Measurements from ENCODE around the gene NFIA.

The NFIA gene

GRCh38 chr1:61208831-61209230 lies 126.5 kb downstream of the NFIA start:
- no peak for DNase-seq (ENCODE audit: low read depth in 2 of 2, low spot score in 1 of 2)

GRCh38 chr1:61210435-61211154 lies 128.2 kb downstream of the NFIA start:
- no peak for DNase-seq (ENCODE audit: low read depth in 2 of 2, low spot score in 1 of 2)

DNA sequence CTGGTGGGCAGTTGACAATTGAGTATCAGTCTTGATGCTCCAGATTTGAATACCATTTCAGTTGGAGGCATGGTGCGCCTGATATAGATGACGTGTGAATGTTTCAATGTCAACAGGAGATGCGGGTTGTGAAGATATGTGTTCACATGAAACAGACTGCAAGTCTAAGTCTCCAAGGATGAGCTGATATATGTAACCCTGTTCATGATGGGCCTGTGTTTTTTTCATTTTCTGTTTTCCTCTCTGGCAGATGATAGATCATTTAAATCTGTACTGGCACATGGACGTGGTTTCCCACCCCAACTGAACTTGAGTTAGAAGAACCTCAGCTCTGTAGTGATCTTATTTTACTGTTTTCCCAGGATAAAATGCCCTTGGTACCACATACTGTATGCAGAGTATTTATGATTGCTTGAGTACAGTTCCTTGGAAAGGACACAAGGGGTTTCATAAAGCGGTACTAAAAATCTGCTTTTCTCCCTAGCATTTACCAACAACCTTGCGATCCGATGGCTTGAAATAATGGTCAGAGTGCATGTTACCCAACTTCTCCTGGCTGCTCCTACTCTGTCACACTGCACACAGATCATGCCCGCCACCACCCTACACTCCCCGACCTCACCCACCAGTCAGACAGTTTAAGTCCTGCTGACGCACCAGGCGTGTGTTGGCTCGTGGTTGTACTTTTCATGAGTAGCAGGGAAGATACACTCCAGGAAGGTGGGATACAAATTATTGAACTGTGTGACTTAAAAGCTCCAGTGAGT lies 131.1 kb downstream of the NFIA start:
- DNase-seq (ENCODE audit: low read depth in 2 of 2, low spot score in 1 of 2): no peak

- DNase-seq (ENCODE audit: low read depth in 2 of 2, low spot score in 1 of 2): no peak
Measured at GRCh38 chr1:61215119-61215518, 132.8 kb downstream of the NFIA start.

DNA sequence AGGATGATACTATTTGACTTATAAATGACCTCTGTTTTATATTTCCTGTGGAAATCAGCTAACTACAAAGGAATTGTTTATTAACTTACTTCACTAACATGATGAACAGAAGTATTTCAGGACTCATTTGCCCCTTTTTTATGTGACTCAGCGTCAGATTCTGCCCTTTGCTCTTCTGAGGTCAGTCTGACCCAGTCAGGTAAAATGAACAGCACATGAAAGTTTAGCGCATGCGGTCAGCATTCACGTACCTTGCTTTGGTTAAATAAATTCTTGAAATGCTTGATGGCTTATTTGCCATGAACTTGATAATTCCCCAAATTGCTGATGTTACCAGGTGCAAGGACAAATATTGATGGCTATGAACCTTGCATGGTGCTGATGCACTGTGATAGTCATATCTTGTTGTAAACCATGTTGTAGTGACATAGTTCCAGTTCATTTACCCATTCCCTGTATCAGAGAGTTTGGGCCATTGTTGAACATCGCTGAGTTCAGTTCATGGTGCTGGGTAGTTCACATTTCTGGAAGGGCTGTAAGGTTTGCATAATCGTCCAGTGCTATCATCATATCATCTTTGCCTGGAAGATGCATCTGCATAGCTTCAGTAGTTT lies 133.4 kb downstream of the NFIA start:
- DNase-seq (ENCODE audit: low read depth in 2 of 2, low spot score in 1 of 2): no peak

- DNase-seq (ENCODE audit: low read depth in 2 of 2, low spot score in 1 of 2): no peak
Measured at GRCh38 chr1:61220536-61220935, 138.2 kb downstream of the NFIA start.

DNA sequence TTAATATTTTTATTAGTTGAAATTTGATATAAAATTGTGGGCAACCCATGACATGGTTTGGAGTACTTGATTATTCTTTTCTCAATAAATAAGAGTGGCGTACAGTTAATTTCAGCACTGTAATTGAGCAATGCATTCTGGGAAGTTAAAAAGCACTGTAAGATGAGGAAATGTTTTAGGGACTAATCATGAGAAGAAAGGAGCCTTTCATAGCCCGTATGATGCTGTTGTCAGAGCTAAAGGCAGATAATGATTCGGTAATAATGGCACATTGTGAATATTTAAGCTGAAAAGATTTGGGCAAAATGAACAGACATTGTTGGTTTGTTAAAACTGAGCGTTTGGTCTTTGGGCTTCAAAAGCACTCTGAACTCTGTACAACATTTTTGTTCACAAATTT lies 139.3 kb downstream of the NFIA start:
- DNase-seq (ENCODE audit: low read depth in 2 of 2, low spot score in 1 of 2): no peak

DNA sequence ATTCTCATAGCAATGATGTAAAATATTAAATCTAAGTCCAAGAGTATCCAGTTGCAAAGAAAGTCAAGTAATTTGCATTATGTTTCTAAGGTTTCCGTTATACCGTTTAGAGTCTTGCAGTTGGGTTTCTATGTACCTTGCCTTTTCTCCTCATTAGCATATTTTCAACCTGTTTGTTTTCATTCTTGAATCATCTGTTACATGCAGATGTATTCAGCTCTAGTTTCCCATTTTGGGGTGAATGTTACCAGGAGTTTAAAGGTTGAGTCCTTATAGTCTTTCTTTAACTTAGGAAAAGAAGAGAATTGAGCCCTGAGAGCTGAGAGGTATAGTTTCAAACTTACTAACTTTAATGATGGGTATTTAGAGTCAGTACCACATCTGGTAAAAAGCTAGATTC lies 139.9 kb downstream of the NFIA start:
- DNase-seq (ENCODE audit: low read depth in 2 of 2, low spot score in 1 of 2): no peak

DNA sequence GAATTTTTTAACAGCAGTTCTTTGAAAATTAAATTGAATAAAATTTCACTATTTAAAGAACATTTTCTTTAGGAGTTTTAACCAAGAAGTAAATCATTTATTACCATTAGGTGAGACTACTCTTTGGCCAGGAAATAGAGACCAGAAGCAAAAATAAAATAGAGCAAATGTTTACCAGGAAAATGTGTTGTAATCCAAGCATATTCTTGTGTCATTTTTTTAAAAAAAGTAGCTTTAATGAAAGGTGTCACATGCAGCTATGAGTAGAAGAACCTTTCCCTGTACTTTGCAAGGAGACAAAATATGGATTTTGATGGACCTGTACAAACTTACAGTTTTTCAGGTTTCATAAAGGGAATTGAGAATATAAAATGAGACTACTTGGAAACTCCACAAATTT lies 140.8 kb downstream of the NFIA start:
- DNase-seq (ENCODE audit: low read depth in 2 of 2, low spot score in 1 of 2): no peak

GRCh38 chr1:61224609-61225008 lies 142.2 kb downstream of the NFIA start:
- DNase-seq (ENCODE audit: low read depth in 2 of 2, low spot score in 1 of 2): no peak

GRCh38 chr1:61225478-61225877 lies 143.1 kb downstream of the NFIA start:
- DNase-seq (ENCODE audit: low read depth in 2 of 2, low spot score in 1 of 2): no peak

- DNase-seq (ENCODE audit: low read depth in 2 of 2, low spot score in 1 of 2): no peak
Measured at GRCh38 chr1:61226791-61227567, 144.6 kb downstream of the NFIA start.

- no peak for DNase-seq (ENCODE audit: low read depth in 2 of 2, low spot score in 1 of 2)
Measured at GRCh38 chr1:61227857-61228550, 145.6 kb downstream of the NFIA start.

- DNase-seq (ENCODE audit: low read depth in 2 of 2, low spot score in 1 of 2): no peak
Measured at GRCh38 chr1:61230523-61230922, 148.2 kb downstream of the NFIA start.

- DNase-seq (ENCODE audit: low read depth in 2 of 2, low spot score in 1 of 2): no peak
Measured at GRCh38 chr1:61231795-61232194, 149.4 kb downstream of the NFIA start.

DNA sequence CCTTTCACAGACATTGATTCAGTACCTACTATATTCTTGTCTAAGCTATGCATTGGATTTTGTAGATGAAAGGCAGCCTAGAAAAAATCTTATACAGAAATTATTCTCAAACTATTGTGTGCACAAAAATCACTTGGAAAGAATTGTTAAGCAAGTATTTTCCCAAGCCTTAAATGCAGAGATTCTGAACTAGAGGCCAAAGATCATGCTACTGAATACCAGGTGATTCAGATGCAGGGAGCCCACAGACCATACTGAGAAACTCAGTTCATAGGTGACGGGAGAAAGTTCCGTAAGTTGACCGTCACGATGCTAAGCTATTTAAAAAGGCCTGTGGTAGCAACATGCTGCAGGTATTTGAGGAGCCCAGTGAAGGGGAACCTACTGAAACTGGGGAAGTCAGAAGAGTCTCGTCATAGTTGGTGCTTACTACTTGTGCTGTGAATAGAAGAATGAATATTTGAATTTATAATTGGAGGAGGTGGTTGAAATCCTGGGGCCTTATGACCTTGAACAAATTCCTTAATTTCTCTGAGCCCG lies 150.8 kb downstream of the NFIA start:
- no peak for DNase-seq (ENCODE audit: low read depth in 2 of 2, low spot score in 1 of 2)

GRCh38 chr1:61234587-61234919 lies 152.2 kb downstream of the NFIA start:
- DNase-seq (ENCODE audit: low read depth in 2 of 2, low spot score in 1 of 2): no peak

- DNase-seq (ENCODE audit: low read depth in 2 of 2, low spot score in 1 of 2): no peak
Measured at GRCh38 chr1:61237147-61237546, 154.8 kb downstream of the NFIA start.

GRCh38 chr1:61237659-61238358 lies 155.4 kb downstream of the NFIA start:
- no peak for DNase-seq (ENCODE audit: low read depth in 2 of 2, low spot score in 1 of 2)

GRCh38 chr1:61238359-61238665 lies 156.0 kb downstream of the NFIA start:
- no peak for DNase-seq (ENCODE audit: low read depth in 2 of 2, low spot score in 1 of 2)

Data from stimulated activated CD8-positive, alpha-beta memory T cell treated with anti-CD3 and anti-CD28 coated beads, Interleukin-4, amount 100 ng/mL, for 1 hour (primary cell).